Measurements from ENCODE around the gene PEX11B. TPM values are rescaled to one million over a fixed set of nuclear protein-coding genes. Genes with fewer than 3 reads are reported as not detected.

PEX11B gene
- total RNA-seq = 10 to 100 TPM; 20.1 to 21.2 TPM

GRCh38 chr1:145918144-145918991 is at the start of gene PEX11B:
Gene PEX11B, minus strand, starts transcription at chr1:145918717. Its CDS starts 29 bp downstream, at chr1:145918688.
- H3K27ac ChIP-seq = peak within 1 kb of the TSS; percentile 87 to 92
- TF ChIP-seq CTCF (IDR thresholded peaks at IDR 0.05) = no peak
- H3K4me3 ChIP-seq = peak within 1 kb of the TSS; percentile 87 to 91
- peak; percentile 92 for DNase-seq (ENCODE audit: low spot score)
- peaks cover 19% of the 10 kb centered on the region for H3K36me3 ChIP-seq
- no peaks in the 10 kb centered on the region for H3K9me3 ChIP-seq
- no peaks in the 10 kb centered on the region for H3K27me3 ChIP-seq
- H3K4me1 ChIP-seq = peaks cover 0 to 29% of the 10 kb centered on the region in 2 donors

GRCh38 chr1:145967288-145967687 is 48.8 kb upstream of the PEX11B start:
- peak; percentile 9 for DNase-seq (ENCODE audit: low spot score)
- no peaks in the 10 kb centered on the region for H3K27me3 ChIP-seq
- no peak for TF ChIP-seq CTCF (IDR thresholded peaks at IDR 0.05)
- H3K4me1 ChIP-seq = peaks cover 0 to 18% of the 10 kb centered on the region in 2 donors
- H3K9me3 ChIP-seq = no peaks in the 10 kb centered on the region
- H3K36me3 ChIP-seq = no peaks in the 10 kb centered on the region
- no peak overlapping the region for H3K4me3 ChIP-seq
- no peak overlapping the region for H3K27ac ChIP-seq

GRCh38 chr1:145965119-145965744 is 46.7 kb upstream of the PEX11B start:
- H3K36me3 ChIP-seq = no peaks in the 10 kb centered on the region
- peak overlapping the region; percentile 93 for H3K27ac ChIP-seq
- H3K27me3 ChIP-seq = no peaks in the 10 kb centered on the region
- no peak for TF ChIP-seq CTCF (IDR thresholded peaks at IDR 0.05)
- no peaks in the 10 kb centered on the region for H3K9me3 ChIP-seq
- DNase-seq (ENCODE audit: low spot score) = no peak
- H3K4me1 ChIP-seq = peaks cover 0 to 33% of the 10 kb centered on the region in 2 donors
- peak overlapping the region; percentile 65 to 74 for H3K4me3 ChIP-seq

- H3K27ac ChIP-seq = peak within 1 kb of the TSS; percentile 93
- H3K36me3 ChIP-seq = no peaks in the 10 kb centered on the region
- DNase-seq (ENCODE audit: low spot score) = peak; percentile 97
- no peaks in the 10 kb centered on the region for H3K27me3 ChIP-seq
- H3K4me3 ChIP-seq = peak within 1 kb of the TSS; percentile 65 to 74
- H3K4me1 ChIP-seq = peaks cover 0 to 40% of the 10 kb centered on the region in 2 donors
- peak in 1 of 2 donors; percentile 13 for TF ChIP-seq CTCF (IDR thresholded peaks at IDR 0.05)
- H3K9me3 ChIP-seq = no peaks in the 10 kb centered on the region
These were observed 46.0 kb upstream of the PEX11B start, which contains the start of the genes ANKRD34A and POLR3GL for GRCh38 chr1:145964328-145965118. Gene ANKRD34A, minus strand, starts transcription at chr1:145964575. Its CDS starts 2,816 bp downstream, at chr1:145961759. Gene POLR3GL, plus strand, starts transcription at chr1:145964690. Its CDS starts 10,176 bp downstream, at chr1:145974866.

- no peaks in the 10 kb centered on the region for H3K27me3 ChIP-seq
- H3K27ac ChIP-seq = peak overlapping the region; percentile 93
- H3K9me3 ChIP-seq = no peaks in the 10 kb centered on the region
- TF ChIP-seq CTCF (IDR thresholded peaks at IDR 0.05) = no peak
- H3K4me1 ChIP-seq = peaks cover 0 to 42% of the 10 kb centered on the region in 2 donors
- H3K4me3 ChIP-seq = peak overlapping the region; percentile 65 to 74
- no peaks in the 10 kb centered on the region for H3K36me3 ChIP-seq
- DNase-seq (ENCODE audit: low spot score) = peak; percentile 18
These were observed 44.9 kb upstream of the PEX11B start for GRCh38 chr1:145963265-145964019.

All from right atrium auricular region (tissue), 2 donors.